Stimulated activated CD8-positive, alpha-beta memory T cell treated with anti-CD3 and anti-CD28 coated beads, Interleukin-7, amount 100 ng/mL, for 4 hours (primary cell): Measurements from ENCODE around the gene RASEF.
"Not testable (repeated sequence)": the region's sequence is repeated elsewhere in the genome, so short reads cannot be mapped to it uniquely, and the experiment has no call there.

ENCODE experiments used
- DNase-seq, 2 donors: peaks; one replicate each; pipeline ENCODE4 v3.0.0-alpha.2; 2020; ENCODE audit warnings: low read depth in 2 of 2

The RASEF gene

GRCh38 chr9:82972446-82972845 is 90.5 kb downstream of the RASEF start:
- DNase-seq, result no peak

DNA sequence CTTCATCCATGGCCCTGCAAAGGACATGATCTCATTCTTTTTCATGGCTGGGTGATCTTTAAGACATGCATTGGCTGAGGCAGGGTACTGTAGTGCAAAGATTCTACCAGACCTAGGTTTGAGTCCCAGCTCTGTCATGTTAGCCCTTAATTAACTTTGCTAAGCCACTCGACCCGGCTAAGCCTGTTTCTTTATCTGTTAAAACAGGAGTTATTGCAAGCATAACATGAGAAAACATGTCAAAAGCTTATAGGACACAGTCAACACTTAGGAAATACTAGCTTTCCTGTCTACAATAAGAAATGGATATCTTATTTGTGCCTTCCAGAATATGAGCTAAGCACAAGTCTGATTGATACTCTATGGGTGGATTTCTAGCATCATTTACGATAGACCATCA is 92.6 kb downstream of the RASEF start:
- no peak for DNase-seq

GRCh38 chr9:82969291-82969690 is 93.7 kb downstream of the RASEF start:
- no peak for DNase-seq

DNA sequence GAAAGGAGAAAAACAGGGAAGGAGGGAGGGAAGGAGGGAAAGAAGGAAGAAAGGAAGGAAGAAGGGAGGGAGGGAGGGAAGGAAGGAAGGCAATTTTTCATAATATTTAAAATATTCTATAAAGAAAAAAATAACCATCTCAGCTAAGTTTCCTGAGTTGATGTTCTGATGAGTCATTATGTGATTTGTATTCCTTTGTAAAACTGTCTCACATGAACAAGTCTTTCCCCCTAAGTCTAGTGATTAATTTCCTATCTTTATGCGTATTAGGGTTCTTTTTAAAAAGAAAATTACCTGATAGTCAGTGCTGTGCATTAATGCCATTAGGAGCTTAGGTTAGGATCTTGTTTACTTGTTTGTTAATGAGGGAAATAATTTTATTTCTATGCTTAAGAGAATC is 94.1 kb downstream of the RASEF start:
- no peak for DNase-seq

DNA sequence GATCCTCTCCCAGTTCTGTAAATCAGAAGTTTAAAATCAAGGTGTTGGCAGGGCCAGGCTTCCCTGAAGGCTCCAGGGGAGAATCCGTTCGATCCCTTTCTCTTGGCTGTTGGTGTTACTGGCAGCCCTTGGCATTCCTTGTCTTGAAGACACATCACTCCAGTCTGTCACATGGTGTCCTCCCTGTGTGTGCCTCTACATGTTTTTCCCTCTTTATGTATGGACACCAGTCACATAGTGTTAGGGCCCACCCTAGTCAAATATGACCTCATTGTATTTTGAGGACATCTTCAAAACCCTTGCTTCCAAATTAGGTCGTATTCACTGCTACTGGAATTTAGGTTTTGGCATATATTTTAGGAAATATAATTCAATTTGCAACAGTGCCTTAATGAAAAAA is 94.6 kb downstream of the RASEF start:
- DNase-seq, result no peak

DNA sequence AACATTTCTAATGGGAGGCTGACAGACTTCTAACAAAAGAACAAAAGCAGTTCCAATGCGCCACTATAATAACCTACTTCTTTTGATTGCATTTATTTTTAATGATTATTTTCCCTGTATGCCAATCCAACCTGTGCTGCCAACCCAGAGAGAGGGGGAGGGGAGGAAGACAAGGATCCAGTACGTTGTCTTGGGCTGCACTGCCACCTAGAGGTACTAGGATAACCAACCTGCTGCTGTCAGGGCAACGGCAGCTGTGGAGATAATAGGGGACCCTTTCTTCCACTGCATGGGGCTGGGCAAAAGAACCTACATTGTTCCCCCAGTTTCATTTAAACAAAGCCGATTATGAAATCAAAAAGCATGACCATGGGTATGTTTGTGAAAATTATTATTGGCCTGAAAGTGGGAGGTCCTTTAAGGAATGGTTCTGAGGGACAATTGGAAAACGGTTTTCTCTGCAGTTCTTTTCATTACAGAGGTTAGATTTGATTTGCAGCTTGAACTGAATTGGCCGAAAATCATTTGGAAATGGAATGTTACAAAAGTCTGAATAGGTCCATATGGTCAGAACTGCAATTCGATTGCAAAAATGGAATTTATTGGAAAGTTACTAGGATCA is 101.3 kb downstream of the RASEF start:
- DNase-seq, result no peak

- DNase-seq, result no peak
Observed at GRCh38 chr9:82957529-82958379, 105.2 kb downstream of the RASEF start.

- DNase-seq, result no peak
Observed at GRCh38 chr9:82949203-82949602, 113.7 kb downstream of the RASEF start.

GRCh38 chr9:82940376-82940775 is 122.6 kb downstream of the RASEF start:
- DNase-seq, result no peak

DNA sequence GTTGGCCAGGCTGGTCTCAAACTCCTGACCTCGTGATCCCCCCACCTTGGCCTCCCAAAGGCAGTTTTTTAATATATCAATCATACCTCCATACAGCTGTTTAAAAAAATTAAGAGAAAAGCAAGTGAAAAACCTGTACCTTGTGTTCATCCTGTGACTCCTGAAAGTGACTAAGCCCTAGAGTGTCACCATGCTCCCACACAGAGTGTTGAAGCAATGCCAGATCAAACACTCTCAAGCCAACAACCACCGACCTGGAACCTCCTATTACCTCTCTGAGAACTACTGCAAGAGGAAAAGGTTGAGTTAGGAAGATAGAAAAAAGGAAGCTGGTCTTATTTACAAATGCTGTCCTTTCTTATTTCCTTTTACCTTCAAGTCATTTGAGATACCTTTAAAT is 123.5 kb downstream of the RASEF start:
- DNase-seq, result no peak

- DNase-seq, result no peak
Observed at GRCh38 chr9:82938426-82939218, 124.3 kb downstream of the RASEF start.

DNA sequence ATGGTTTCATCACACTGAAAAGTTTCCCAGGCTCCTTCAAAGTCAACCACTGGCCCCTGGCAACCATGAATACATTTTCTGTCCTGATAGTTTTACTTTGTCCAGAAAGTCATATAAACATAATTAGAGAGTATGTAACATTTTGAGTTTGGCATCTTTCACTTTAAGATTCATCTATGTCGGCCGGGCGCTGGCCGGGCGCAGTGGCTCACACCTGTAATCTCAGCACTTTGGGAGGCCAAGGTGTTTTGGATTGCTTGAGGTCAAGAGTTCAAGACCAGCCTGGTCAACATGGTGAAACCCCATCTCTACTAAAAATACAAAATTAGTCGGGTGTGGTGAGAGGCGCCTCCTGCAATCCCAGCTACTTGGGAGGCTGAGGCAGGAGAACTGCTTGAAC is 126.4 kb downstream of the RASEF start:
- DNase-seq, result not testable (repeated sequence)

GRCh38 chr9:82934949-82935348 is 128.0 kb downstream of the RASEF start:
- DNase-seq, result no peak

DNA sequence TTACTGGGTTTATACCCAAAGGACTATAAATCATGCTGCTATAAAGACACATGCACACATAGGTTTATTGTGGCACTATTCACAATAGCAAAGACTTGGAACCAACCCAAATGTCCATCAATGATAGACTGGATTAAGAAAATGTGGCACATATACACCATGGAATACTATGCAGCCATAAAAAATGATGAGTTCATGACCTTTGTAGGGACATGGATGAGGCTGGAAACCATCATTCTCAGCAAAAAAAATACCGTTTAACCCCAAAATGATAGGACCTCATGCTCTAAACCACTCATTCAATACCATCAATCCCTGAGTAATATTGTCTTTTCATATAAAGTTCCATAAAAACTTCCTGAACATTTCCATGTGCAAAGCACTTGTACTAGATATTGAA is 128.9 kb downstream of the RASEF start:
- not testable (repeated sequence) for DNase-seq

DNA sequence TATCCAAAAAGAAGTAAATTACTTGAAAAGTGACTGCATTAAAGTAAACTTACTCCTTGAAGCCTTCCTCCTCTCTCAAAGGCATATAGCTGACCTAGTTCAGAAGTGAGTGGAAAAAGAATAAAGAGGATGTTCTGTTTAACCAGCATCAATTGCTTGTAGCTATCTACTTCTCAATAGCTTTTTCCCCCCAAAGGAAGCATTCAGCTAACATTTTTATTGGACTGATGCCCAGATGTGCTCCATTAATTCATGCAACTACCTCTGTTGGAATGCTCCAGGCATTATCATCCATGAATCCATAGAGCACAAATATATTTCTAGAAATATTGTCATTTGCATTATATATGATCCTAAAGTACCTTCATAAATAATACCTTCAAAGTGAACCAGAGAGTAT is 132.8 kb downstream of the RASEF start:
- no peak for DNase-seq
